ENCODE measurements around the gene OR8B3.

DNA sequence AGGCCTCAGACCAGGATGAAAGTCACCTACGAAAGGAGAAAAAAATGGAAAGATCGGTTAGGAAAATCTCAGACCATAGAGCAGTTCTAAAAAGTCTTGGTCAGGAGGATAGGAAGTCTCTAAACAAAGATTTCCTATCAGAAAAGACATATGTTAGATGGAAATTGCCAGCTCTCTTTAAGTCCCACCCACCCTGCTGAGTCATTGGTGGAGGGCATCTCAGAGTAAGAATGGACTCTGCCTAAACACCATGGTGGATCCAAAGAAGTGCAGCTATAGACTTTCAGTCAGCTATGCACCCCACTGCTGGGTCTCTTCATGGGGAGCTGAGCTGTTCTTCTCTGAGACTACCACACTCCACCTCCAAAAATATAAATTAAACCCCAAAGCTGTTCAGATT is 18.2 kb downstream of the OR8B3 start:
- TF ChIP-seq, protein P1, sequence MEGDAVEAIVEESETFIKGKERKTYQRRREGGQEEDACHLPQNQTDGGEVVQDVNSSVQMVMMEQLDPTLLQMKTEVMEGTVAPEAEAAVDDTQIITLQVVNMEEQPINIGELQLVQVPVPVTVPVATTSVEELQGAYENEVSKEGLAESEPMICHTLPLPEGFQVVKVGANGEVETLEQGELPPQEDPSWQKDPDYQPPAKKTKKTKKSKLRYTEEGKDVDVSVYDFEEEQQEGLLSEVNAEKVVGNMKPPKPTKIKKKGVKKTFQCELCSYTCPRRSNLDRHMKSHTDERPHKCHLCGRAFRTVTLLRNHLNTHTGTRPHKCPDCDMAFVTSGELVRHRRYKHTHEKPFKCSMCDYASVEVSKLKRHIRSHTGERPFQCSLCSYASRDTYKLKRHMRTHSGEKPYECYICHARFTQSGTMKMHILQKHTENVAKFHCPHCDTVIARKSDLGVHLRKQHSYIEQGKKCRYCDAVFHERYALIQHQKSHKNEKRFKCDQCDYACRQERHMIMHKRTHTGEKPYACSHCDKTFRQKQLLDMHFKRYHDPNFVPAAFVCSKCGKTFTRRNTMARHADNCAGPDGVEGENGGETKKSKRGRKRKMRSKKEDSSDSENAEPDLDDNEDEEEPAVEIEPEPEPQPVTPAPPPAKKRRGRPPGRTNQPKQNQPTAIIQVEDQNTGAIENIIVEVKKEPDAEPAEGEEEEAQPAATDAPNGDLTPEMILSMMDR (IDR thresholded peaks at IDR 0.05; ENCODE audit: low read length), result no peak
- no peak for TF ChIP-seq EZH2 (IDR thresholded peaks at IDR 0.05; ENCODE audit: borderline replicate concordance, low read length)
